Putamen (tissue), 1 donor: Measurements from ENCODE around the gene PSD2.

Experiments
- DNase-seq: peaks from one replicate; pipeline ENCODE4 v3.0.0-alpha.2; 2016; ENCODE audit warnings: low spot score

Gene PSD2

DNA sequence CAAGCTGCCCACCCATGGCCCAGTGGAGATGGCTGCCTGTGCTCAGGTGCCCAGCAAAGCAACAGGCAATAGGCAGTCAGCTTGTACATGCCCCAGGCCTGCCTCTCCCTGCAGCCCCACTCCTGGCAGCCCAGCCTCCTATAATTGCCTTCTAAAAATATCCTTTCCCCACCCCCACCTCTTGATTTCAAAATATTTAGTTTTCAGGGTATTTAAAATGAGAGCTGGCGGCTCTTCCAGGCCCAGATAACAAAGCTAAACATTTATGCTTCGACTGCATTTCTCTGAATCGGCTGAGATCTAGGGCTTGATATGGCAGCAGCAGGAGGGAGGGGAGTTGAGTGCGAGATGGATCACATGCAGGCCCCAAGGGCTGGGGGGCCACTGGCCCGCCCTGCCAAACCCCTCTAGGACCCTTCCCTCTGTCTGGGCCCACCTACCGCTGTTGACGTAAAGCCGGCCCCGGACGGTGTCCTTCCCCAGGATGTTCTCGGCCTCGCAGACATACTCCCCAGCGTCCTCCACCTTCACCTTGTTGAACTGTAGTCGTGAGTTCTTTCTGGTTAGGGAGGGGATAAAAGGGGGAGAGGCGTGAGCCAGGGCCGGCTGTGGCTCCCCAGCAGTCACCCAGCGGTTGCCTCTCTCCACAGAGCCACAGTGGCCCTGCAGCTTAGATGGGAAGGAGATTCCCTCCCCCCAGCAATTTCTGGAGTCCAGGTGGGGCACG is 85.0 kb downstream of the PSD2 start:
- DNase-seq: no peak

DNA sequence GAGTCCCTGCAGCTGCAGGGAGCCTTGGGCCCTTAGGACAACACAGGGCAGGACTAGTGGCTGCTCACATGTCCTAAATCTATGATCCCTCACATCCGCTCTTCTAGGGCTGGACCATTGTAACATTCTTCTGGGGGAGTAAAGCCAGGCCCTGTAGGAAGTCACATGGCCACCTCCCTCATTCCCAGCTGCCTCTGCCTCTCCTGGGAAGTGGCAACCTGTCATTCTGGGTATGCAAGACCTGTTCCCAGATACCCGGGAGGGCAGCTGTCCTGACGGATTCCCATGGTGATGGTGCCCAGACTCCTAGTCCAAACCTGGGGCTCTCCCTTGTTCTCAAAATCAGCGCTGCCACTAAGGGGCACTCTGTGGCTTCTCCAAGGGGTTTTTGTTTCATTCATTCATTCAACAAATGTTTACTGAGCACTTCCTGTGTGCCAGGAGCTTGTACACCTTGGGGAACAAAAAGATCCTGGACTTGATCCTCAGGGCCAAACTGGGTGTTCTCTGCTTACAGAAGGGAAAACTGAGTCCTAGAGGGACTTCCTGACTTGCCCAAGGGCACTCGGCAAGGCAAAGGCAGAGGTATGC is 85.6 kb downstream of the PSD2 start:
- DNase-seq: no peak

DNA sequence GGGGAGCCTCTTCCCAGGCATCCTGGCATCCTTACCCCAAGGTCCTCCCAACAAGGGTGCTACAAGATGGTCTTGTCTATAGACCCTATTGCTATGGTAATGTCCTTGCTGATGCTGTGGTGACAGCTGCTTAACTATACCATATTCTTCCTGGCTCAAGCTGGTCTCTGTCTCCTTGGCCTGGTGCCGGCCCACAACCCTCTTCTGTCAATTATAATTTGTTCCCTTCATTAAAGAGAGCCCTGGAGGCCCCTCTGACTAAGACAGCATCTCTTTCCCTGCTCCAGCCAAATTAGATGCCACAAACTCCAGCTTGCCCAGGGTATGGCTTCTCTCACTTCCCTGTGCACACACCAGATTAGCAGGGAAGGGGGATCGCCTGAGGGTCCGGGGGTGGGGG is 86.7 kb downstream of the PSD2 start:
- DNase-seq: no peak

DNA sequence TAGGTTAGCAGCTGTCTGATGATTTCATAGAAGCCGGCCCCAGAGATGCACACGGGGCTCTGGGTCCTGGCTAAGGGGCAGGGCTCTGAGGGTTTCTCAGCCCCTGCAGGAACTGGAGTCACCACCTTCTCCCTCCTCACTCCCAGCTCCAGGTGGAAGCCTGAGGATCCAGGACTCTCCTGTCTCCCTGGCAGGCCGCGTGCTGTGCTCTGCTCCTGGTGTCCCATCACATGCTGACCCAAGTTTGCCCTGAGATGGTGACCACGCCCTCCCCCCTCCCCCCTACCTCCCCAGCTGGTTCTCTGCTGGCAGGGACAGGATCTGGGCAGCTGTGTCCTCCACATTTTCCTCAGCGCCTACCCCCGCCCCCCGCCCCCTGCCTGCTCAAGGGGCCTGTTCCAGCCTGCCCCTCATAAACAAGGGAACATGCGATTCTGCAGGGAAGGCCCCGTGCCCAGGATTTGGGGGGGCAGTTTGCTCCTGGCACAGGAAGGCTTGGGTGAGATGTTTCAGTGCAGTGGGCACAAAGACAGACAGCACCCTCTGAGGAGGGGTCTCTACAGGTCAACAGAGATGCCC is 87.4 kb downstream of the PSD2 start:
- DNase-seq: no peak

DNA sequence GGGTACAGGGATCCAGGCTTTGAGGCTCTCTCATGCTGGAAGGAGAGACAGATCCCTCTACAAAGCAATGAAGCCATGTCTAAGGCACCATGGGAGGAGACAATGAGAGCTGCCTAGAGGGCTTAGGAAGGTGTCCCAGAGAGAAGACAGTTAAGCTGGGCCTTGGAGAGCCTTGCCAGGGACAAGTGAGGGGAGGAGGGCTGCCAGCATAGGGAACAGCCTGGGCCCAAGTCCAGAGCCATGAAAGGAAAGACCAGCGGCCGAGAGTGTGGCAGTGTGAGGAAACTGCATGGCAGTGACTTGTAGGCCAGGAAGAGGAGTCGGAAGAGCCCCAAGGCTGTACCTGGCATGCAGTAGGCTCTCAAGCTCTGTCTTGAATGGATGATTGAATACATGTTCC is 88.5 kb downstream of the PSD2 start:
- no peak for DNase-seq

DNA sequence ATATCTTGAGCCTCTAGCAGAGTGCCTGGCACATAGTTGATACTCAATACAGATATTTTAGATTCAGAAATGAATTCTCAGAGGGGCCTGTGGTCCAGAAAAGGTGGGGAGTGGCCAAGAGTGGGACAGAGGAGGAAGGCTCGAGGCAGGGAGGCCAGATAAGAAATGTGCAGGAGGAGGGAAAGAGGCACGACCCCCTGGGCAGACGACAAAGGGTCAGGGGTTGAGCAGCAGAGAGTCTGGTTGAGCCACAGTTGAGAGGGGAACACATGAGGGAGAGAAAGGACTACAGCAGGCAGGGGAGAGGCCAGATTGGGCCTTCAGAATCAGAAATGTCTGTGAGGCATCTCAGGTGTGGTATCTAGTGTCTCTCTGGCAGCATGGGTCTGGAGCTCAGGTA is 89.1 kb downstream of the PSD2 start:
- no peak for DNase-seq

DNA sequence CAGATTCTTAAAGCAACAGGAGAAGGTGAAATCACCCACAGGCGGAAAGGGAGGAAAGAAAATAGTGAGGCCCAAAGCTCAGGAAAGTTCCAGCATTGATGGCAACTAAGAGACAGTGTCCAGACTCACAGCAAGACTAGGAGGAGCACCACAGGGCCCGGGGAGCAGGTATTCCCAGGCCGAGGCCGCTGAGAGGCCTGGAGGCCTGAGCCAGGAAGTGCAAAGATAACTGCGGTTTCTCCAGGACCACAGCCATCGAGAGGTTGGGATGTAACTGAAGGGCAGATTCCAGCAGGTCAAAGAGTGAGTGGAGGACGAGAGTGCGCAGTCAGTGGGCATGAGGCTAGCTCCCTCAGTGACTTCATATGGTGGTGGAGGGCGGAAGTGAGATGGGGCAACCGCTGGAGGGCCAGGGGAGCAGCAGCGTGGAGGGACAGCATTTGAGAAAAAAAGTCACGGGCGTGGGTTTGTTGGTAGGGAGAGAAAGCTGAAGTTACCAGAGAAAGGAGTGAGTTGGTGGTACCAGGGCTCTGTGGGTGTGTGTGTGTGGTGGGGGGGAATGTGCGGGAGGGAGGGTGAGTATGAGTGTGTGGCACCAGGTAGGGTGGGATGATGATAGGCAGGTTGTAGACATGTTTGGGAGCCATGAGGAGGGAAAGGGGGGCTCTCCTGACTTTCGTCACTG is 89.7 kb downstream of the PSD2 start:
- no peak for DNase-seq

DNA sequence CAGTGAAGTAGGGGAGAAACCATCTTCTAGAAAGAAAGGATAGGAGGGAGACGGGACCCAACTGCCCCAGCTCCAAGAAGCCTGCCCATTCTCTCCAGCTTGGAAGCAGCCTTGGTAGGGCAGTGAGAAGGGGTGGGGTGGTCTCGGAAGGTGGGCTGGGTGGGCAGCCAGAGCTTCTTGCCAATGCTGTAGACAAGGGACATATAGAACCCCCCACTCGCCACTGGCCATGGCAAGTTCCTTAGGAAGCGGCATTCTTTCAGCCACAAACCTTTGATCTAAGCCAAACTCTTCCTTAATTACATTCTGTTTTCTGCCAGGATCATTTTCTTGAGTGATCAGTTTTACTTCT is 90.2 kb downstream of the PSD2 start:
- DNase-seq: no peak

DNA sequence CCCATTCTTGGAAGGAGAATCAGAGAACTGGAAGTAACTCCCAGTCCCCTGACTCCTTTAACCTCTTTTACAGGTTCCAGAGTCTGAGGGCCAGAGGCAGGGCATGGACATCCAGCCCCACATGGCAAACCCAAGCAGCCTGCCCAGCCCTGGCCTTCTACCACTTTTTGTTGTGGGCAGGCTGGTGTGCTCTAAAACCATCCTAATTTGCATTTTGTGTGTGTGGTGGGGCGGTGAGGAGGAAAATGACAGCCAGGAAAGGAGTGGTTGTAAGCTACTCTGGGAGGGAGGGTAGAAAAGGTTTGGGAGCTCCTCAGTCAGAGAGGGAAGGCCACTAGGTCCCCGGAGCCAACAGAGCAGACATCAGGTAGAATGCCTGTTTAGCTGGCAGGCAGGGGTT is 90.6 kb downstream of the PSD2 start:
- DNase-seq: no peak

DNA sequence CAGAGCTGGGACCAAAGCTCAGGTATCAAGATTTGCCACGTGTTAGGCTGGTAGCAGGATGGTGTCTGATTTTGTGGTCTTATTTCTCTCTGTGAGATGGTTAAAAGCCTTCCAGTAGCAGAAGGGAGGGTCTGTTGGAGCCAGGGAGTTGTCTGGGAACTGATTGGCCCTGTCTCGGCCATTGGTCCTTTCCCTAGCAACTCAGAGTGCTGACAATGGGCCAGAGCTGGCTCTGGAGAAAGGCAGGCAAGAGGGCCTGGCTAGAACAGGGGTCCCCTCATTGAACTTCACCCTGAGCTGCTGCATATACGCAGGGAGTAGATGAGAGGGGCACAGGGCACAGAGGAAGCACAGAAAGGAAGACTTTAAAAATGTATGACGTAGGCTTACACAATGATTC is 92.8 kb downstream of the PSD2 start:
- no peak for DNase-seq

DNA sequence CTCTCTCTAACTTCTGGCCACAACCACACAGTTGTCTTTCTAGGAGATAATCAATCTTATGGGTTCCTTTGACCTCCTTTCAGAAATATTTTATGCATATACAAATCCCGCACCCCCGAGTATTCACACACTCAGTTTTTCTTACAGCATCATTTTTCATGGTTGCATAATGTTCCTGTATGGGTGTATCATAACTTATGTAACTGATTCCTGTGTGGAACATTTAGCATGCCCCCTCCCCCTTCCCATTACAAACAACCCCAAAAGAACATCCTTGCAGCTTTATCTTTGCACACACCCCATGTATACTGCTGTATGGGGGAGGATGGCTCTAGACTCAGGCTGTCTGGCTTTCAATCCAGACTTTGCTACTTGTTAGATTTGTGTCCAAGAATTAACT is 93.8 kb downstream of the PSD2 start:
- no peak for DNase-seq

DNA sequence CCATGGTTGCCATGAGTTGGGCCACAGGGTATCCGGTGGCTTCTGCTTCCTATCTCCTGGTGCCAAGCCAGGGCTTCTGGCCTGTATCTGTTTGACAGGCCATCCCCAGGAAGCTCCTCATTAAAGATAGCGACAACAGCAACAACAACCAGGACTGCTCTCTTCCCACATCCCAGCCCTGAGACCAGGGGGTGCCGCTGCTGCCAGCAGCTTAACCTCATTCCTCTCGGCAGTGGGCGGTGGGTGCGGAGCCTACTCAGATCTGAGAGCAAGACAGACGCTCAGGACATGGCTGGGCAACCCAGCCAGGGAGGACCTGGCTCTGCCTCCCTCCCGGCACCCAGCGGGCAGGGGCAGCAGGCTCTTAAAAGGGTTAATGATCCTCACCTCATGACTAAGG is 98.3 kb downstream of the PSD2 start:
- DNase-seq: no peak
